ENCODE results near the gene LYPD4.
"Not testable (repeated sequence)": the region's sequence is repeated elsewhere in the genome, so short reads cannot be mapped to it uniquely, and the experiment has no call there.

LYPD4 gene

GRCh38 chr19:41802770-41803169, 41.7 kb downstream of the LYPD4 start:
- in situ Hi-C loops (cut with MboI; ENCODE audit: low sequenced_read_pairs): no loop called here

- in situ Hi-C loops (cut with MboI; ENCODE audit: low sequenced_read_pairs): no loop called here
These were observed 42.7 kb downstream of the LYPD4 start for GRCh38 chr19:41801792-41802211.

- in situ Hi-C loops (cut with MboI; ENCODE audit: low sequenced_read_pairs): no loop called here
These were observed 43.5 kb downstream of the LYPD4 start for GRCh38 chr19:41801031-41801430.

- in situ Hi-C loops (cut with MboI; ENCODE audit: low sequenced_read_pairs): no loop called here
These were observed 45.0 kb downstream of the LYPD4 start for GRCh38 chr19:41799444-41800000.

- in situ Hi-C loops (cut with MboI; ENCODE audit: low sequenced_read_pairs): no loop called here
These were observed 47.6 kb downstream of the LYPD4 start for GRCh38 chr19:41796901-41797300.

- in situ Hi-C loops (cut with MboI; ENCODE audit: low sequenced_read_pairs): no loop called here
These were observed 48.1 kb downstream of the LYPD4 start, which contains the start of gene CEACAM3 for GRCh38 chr19:41796362-41796761. CEACAM3 (plus strand) TSS chr19:41796587; CDS start chr19:41796678, 91 bp downstream.

GRCh38 chr19:41795031-41795461, 49.4 kb downstream of the LYPD4 start:
- in situ Hi-C loops (cut with MboI; ENCODE audit: low sequenced_read_pairs): no loop called here

- in situ Hi-C loops (cut with MboI; ENCODE audit: low sequenced_read_pairs): no loop called here
These were observed 51.1 kb downstream of the LYPD4 start for GRCh38 chr19:41793414-41793727.

GRCh38 chr19:41792513-41793413, 51.7 kb downstream of the LYPD4 start:
- in situ Hi-C loops (cut with MboI; ENCODE audit: low sequenced_read_pairs): no loop called here

- in situ Hi-C loops (cut with MboI; ENCODE audit: low sequenced_read_pairs): not testable (repeated sequence)
These were observed 55.4 kb downstream of the LYPD4 start for GRCh38 chr19:41789053-41789452.

- in situ Hi-C loops (cut with MboI; ENCODE audit: low sequenced_read_pairs): not testable (repeated sequence)
These were observed 56.0 kb downstream of the LYPD4 start for GRCh38 chr19:41788518-41788917.
